Measurements from ENCODE around the gene LEPROT. TPM values are rescaled to one million over a fixed set of nuclear protein-coding genes. Genes with fewer than 3 reads are reported as not detected.
A peak's percentile ranks its signal among the peaks of the same experiment; 100 is the strongest.
"Not testable (repeated sequence)": the region's sequence is repeated elsewhere in the genome, so short reads cannot be mapped to it uniquely, and the experiment has no call there.

Gene LEPROT
- 100 to 1,000 TPM; 155 to 167 (median 164) TPM for polyA plus RNA-seq (ENCODE audit: insufficient read length in 4 of 4)

DNA sequence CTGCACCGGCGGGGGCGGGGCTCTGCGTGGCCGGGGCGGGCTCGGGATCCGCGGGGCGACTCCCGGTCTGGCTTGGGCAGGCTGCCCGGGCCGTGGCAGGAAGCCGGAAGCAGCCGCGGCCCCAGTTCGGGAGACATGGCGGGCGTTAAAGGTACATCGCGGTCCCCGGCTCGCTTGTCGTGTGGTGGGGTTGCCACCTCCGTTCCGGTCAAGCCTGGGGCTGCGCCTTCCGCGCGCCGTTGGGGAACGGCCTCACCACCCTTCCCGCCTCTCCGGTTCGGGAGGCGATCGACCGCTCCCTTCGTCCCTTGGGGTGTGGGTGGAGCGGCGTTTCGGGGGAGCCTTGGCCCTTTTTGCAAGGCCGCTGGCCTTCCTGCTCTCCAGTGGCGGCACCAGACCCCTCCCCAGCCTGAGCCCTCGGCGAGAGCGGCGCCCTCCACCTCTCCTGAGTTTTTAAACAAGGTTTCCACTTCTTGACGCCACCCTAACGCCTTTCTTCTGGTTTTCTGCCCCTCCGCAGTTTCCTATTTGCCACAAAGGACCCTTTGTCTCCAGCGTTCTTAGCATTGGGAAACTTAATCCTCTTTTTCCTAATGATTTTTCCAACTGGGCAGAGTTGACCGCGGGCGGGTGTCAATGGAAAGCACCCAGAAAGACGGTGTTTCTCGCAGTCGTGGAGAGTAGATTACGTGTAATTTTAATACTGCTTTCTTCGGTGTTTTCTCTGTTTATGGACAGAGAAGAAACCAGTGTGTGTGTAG lies at the start of gene LEPROT, which contains the start of gene LEPR:
TSS of gene LEPROT (plus strand) at position 79 of the 761 bp plus-strand sequence. CDS start at position 136, 57 bp downstream.
TSS of gene LEPR (plus strand) at position 79 of the 761 bp plus-strand sequence. CDS start 144,898 bp downstream, outside the sequence.
- DNase-seq (ENCODE audit: low read depth in 4 of 4, low spot score in 2 of 4): peak; percentile 37 to 82 (median 54)

GRCh38 chr1:65371544-65371943 lies 48.9 kb upstream of the LEPROT start:
- DNase-seq (ENCODE audit: low read depth in 4 of 4, low spot score in 2 of 4): no peak

DNA sequence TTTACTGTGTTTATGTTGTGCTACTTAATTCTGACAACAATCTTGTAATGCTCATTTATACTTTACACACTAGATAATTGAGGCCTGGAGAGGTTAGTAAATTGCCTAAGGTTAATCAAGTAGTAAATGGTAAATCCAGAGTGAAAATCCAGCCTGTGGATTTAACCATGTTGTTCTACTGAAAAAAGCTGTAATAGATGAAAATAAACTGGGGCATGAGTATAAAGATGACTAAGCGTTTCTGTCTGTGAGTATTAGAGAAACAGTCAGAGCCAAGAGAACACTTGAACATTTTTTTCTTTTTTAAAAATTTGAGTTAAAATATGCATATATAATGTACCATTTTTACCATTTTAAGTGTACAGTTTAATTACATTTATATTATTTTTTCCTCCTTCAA lies 47.9 kb upstream of the LEPROT start:
- DNase-seq (ENCODE audit: low read depth in 4 of 4, low spot score in 2 of 4): no peak

- DNase-seq (ENCODE audit: low read depth in 4 of 4, low spot score in 2 of 4): no peak
Observed at GRCh38 chr1:65377496-65378246, 42.8 kb upstream of the LEPROT start.

DNA sequence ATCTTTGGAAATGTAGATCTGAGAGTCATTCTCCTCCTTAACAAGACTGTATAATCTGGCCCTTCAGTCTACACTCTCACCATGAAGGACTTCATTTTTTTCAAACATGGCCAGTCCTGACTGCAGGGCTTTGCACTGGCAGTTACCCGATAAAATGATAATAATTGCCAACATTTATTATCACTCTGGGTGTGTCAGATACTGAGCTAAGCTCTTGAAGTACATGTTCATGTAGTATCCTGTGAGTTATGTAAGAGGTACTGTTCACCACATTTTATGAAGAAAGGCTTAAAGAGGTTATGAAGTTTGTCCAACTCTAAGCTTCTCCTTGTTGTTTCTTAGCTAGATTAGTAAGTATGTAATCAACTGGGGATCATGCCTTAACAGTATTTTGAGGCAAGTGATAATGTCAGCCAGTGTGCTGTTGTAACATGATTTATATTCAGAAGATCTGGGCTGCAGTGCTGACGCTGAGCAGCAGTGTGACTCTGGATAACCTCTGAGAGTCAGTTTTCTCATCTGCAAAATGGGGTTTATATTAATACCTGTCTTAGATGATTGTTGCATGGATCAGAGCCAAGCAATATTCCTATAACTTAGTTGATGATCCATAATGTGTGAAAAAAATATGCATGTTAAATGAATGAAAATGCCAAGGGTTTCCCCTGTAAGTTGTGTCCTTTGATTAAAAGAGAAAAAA lies 42.1 kb upstream of the LEPROT start:
- no peak for DNase-seq (ENCODE audit: low read depth in 4 of 4, low spot score in 2 of 4)

DNA sequence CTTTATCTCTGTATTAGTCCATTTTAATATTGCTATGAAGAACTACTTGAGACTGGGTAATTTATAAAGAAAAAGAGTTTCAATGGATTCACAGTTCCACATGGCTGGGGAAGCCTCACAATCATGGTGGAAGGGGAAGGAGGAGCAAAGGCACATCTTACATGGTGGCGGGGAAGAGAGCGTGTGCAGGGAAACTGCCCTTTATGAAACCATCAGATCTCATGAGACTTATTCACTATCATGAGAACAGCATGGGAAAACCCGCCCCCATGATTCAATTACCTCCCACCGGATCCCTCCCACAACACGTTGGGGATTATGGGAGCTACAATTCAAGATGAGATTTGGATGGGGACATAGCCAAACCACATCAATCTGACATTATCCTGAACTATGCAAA lies 36.0 kb upstream of the LEPROT start:
- not testable (repeated sequence) for DNase-seq (ENCODE audit: low read depth in 4 of 4, low spot score in 2 of 4)

DNA sequence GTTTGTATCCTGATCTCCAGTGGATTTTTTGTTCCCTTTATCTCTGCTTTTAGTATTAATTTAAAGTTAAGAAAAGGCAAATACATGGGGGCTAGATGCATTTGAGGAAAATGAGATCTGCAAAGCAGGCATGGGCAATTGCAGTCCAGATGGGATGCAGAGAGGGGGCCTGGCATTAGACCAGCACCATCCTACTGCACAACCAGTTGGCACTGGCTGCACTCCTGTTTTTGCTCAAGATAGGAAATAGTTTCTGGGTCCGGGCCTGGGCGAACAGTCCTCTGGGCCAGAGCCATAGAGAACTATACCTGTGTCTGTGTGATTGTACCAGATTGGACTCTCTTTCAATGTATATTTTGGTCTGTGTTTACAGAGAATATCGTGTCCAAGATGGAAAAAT lies 34.0 kb upstream of the LEPROT start:
- DNase-seq (ENCODE audit: low read depth in 4 of 4, low spot score in 2 of 4): no peak

DNA sequence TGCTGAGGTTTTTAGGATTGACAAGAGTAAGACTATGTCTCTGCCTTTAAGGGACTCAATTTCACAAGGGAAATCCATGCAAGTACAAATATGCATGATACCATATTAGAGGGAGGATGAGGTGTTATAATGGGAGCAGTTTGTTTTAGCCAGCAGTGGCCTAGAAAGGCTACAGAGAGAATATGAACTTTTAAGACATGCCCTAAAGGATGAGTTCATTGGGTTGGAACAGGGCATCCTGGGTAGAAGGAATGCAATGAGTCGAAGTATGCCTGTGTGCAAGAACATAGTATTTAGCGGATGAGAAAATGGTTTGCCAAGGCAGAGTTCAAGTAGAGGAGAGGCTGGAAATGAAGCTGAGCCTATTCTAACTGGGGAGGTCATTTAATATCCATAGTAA lies 32.6 kb upstream of the LEPROT start:
- no peak for DNase-seq (ENCODE audit: low read depth in 4 of 4, low spot score in 2 of 4)

DNA sequence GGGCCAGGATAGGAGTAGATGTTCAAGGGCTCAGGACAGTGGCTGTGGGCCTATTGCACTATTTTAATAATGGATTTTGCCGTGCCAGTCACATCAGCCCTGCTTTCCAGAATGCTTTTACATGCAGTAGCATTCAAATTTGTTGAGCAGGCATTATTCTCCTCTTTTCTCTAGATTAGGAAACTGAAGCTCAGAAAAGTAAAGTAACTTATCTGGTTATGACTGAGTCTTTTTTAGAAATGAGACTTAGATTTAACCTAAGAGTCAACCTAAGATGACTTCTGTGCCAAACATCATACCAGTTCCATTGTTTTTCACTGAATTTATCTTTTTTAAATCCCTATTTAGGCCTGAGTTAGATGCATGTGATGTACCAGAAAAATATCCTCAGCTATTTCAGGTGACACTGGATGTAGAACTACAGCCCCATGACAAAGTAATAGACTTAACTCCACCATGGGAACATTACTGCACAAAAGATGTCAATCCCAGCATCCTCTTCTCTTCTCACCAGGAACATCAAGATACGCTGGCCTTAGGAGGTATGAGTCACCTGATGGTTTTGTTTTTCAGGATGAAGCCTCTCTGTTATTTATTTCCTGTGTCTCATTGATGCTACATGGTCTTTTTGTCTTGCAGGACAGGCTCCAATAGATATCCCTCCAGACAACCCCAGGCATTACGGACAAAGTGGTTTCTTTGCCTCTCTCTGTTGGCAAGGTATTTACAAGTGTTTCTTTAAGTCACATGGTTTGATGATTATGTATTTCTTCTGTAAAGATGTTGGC lies 31.4 kb upstream of the LEPROT start:
- DNase-seq (ENCODE audit: low read depth in 4 of 4, low spot score in 2 of 4): no peak

DNA sequence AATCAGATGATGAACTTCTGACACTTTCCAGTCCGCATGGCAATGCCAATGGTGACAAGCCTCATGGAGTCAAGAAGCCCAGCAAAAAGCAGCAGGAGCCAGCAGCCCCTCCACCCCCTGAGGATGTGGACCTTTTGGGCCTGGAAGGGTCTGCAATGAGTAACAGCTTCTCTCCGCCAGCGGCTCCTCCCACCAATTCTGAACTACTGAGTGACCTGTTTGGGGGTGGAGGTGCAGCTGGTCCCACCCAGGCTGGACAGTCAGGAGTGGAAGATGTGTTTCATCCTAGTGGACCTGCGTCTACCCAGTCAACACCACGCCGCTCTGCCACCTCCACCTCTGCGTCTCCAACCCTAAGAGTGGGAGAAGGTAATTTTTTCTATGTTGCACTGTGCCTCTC lies 28.0 kb upstream of the LEPROT start:
- no peak for DNase-seq (ENCODE audit: low read depth in 4 of 4, low spot score in 2 of 4)

DNA sequence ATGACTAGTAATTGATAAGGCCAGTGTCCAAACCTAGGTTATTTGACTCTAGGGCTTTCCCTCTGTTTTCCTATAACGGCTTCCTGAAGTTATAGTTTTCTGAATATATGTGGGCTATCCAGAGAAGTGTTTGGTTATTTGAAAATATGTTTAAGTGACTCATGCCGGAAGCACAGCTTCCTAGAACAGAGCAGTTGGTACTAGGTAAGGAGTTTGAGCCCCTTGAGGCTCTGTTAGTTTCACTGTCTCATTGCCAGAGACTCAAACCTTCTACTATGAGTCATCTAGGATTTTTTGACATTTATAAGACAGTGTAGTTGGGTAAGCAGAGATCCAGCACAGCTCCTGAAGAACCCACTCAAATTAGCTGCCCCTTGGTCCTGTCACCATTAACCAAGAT lies 27.1 kb upstream of the LEPROT start:
- no peak for DNase-seq (ENCODE audit: low read depth in 4 of 4, low spot score in 2 of 4)

GRCh38 chr1:65393928-65394327 lies 26.5 kb upstream of the LEPROT start:
- no peak for DNase-seq (ENCODE audit: low read depth in 4 of 4, low spot score in 2 of 4)

- no peak for DNase-seq (ENCODE audit: low read depth in 4 of 4, low spot score in 2 of 4)
Observed at GRCh38 chr1:65395887-65396612, 24.4 kb upstream of the LEPROT start.

- no peak for DNase-seq (ENCODE audit: low read depth in 4 of 4, low spot score in 2 of 4)
Observed at GRCh38 chr1:65398083-65398482, 22.4 kb upstream of the LEPROT start.

DNA sequence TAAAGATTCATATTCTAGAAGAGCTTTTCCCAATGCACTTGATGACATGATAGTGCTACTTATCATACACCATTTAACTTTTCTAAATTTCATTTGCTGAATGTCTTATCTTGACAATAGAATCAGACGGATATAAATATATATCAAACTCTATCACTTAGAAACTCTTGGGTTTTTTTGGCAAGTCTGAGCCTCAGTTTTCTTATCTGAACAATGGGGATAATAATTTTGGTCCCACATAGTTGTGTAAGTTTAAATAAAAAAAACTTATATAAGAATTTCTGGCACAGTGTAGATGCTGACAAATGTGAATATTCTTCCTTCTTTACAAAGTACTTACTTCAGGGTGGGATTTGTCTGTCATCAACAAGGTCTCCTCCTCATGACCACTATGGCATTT lies 21.5 kb upstream of the LEPROT start:
- no peak for DNase-seq (ENCODE audit: low read depth in 4 of 4, low spot score in 2 of 4)

DNA sequence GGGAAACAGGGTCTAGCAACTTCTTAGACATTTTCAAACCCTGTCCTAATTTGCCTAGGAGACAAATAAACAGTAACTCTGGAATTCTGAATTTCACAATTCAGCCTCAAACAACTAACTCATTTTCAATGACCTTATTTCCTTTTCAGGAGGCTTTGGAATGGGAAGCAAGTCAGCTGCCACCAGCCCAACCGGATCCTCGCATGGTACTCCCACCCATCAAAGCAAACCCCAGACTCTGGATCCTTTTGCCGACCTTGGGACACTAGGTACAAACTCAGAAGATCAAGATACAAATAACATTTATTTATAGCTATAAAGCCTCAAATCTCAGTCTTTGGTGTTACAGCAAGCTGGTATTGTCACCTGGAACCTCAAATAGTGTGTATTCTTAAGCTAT lies 18.9 kb upstream of the LEPROT start:
- no peak for DNase-seq (ENCODE audit: low read depth in 4 of 4, low spot score in 2 of 4)

- no peak for DNase-seq (ENCODE audit: low read depth in 4 of 4, low spot score in 2 of 4)
Observed at GRCh38 chr1:65404941-65405340, 15.5 kb upstream of the LEPROT start.

- DNase-seq (ENCODE audit: low read depth in 4 of 4, low spot score in 2 of 4): peak in 1 of 4 donors; percentile 6
Observed at GRCh38 chr1:65407877-65408276, 12.6 kb upstream of the LEPROT start.

DNA sequence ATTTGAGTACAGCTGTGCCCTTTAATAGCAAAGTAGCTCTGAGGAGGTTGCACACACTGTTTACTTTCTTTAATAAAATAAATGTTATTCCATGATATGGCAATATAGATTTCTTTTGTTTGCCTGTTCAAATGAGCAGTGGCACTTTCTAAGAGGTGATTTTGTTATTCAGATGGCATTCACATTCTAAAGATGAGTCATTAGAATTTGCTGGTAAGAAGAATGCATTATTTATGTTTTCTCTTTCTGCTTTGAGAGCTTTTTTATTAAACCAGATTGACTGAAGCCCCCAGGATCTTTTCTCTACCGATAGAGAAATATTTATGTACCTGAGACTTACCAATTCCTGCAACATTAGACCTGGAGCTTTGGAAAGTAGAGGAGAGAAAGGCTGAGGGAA lies 11.2 kb upstream of the LEPROT start:
- DNase-seq (ENCODE audit: low read depth in 4 of 4, low spot score in 2 of 4): no peak

- no peak for DNase-seq (ENCODE audit: low read depth in 4 of 4, low spot score in 2 of 4)
Observed at GRCh38 chr1:65409816-65410326, 10.6 kb upstream of the LEPROT start.
